NOMO-1 treated with DMSO at 0.1 percent for 48 hours (cell line): ENCODE data around the gene SULT6B1.

Source experiments
- DNase-seq: peaks from one replicate; lab custom pipeline; 2025; ENCODE audit not compliant: unreplicated experiment; lab: John Stamatoyannopoulos, UW

SULT6B1 gene

GRCh38 chr2:37153224-37153623 lies 35.2 kb downstream of the SULT6B1 start:
- no peak for DNase-seq

- DNase-seq = no peak
These were observed 38.7 kb downstream of the SULT6B1 start for GRCh38 chr2:37149626-37150322.

GRCh38 chr2:37148325-37148724 lies 40.1 kb downstream of the SULT6B1 start:
- no peak for DNase-seq

- no peak for DNase-seq
These were observed 42.4 kb downstream of the SULT6B1 start for GRCh38 chr2:37146062-37146461.

- peak; percentile 22 for DNase-seq
These were observed 44.5 kb downstream of the SULT6B1 start for GRCh38 chr2:37143974-37144373.

- DNase-seq = no peak
These were observed 45.9 kb downstream of the SULT6B1 start for GRCh38 chr2:37142546-37142945.

GRCh38 chr2:37132914-37133313 lies 55.6 kb downstream of the SULT6B1 start:
- DNase-seq = no peak

- no peak for DNase-seq
These were observed 63.1 kb downstream of the SULT6B1 start for GRCh38 chr2:37125416-37125815.

GRCh38 chr2:37119157-37119556 lies 69.3 kb downstream of the SULT6B1 start:
- DNase-seq = no peak
